HCT116 (cell line): Measurements from ENCODE around the gene CCDC40. TPM values are rescaled to one million over a fixed set of nuclear protein-coding genes. Genes with fewer than 3 reads are reported as not detected.

Experiments used
- ATAC-seq: fragments of 200-7000 bp; cut with Tn5 transposase; 2 replicates; pipeline ENCODE4 v1.9.1; 2020; ENCODE audit warnings: mild to moderate bottlenecking, moderate library complexity
- BruUV-seq: library from RNA; stranded (reverse); fragments of 400-500 nt; replicated peaks from 2 replicates; lab custom pipeline; 2021; lab: Mats Ljungman, UMichigan
- CTCF ChIA-PET: fragments of 300-600 bp; sonication (Branson Sonifier 250); formaldehyde crosslinking; loops from one replicate; lab custom pipeline; 2021; ENCODE audit warnings: antibody characterized with exemption; lab: Charles Lee
- POLR2A ChIA-PET: fragments of 300-600, 350-600 bp; sonication (Branson Sonifier 250); formaldehyde crosslinking; loops from one replicate; lab custom pipeline; 2021; ENCODE audit warnings: antibody characterized with exemption; lab: Charles Lee
- RAD21 ChIA-PET, 2 experiments: fragments of 300-600 bp; sonication (Branson Sonifier 250); formaldehyde crosslinking; loops; one replicate each; lab custom pipeline; 2023; ENCODE audit warnings: low total read pairs in 2 of 2; ENCODE audit not compliant: uncharacterized antibody in 2 of 2, unreplicated experiment in 2 of 2, low non-redundant PET in 1 of 2; lab: Charles Lee
- DNase-seq: peaks from one replicate; pipeline ENCODE4 v3.0.0-alpha.2; 2010; ENCODE audit warnings: low read depth, low spot score
- H2AFZ ChIP-seq: fragments of 200-600 bp; shearing (Covaris generic), sonication (generic); 2 replicates; pipeline ENCODE4 v1.6.1; 2017; ENCODE audit warnings: low read depth, mixed run types, mixed read lengths, antibody characterized with exemption, low read length; ENCODE audit not compliant: poor library complexity, severe bottlenecking
- H3K27ac ChIP-seq: 2 replicates; pipeline ENCODE4 v1.5.1; 2012; ENCODE audit warnings: low read depth, low read length
- H3K27me3 ChIP-seq: fragments of 200-600 bp; sonication (generic); 2 replicates; pipeline ENCODE4 v1.6.1; 2016; ENCODE audit warnings: mixed run types, low read length, mixed read lengths; ENCODE audit not compliant: insufficient read depth
- H3K36me3 ChIP-seq, 2 experiments: fragments of 200-500 bp in 1 of 2; fragments of 200-600 bp in 1 of 2; sonication (Bioruptor generic) in 1 of 2; sonication (generic) in 1 of 2; 2 replicates each; pipeline versions ENCODE4 v1.5.1 to v1.6.1; 2014 to 2016; ENCODE audit warnings: low read length in 2 of 2, inconsistent platforms in 1 of 2, mixed read lengths in 1 of 2, mixed run types in 1 of 2; ENCODE audit not compliant: insufficient read depth in 2 of 2, control insufficient read depth in 1 of 2
- H3K4me1 ChIP-seq, 2 experiments: fragments of 200-600 bp in 1 of 2; sonication (generic) in 1 of 2; 2 replicates each; pipeline versions ENCODE4 v1.5.1 to v1.6.1; 2012 to 2017; ENCODE audit warnings: low read length in 2 of 2, inconsistent platforms in 1 of 2, mild to moderate bottlenecking in 1 of 2, mixed read lengths in 1 of 2, mixed run types in 1 of 2, moderate library complexity in 1 of 2; ENCODE audit not compliant: insufficient read depth in 2 of 2, control insufficient read depth in 1 of 2
- H3K4me2 ChIP-seq: fragments of 200-600 bp; sonication (generic); 2 replicates; pipeline ENCODE4 v1.6.1; 2017; ENCODE audit warnings: mixed run types, low read length, mixed read lengths
- H3K4me3 ChIP-seq, 2 experiments: fragments of 200-600 bp in 1 of 2; sonication (generic) in 1 of 2; replicated peaks in 1 of 2; 2 replicates each; pipeline ENCODE4 v1.5.1; 2011 to 2016; ENCODE audit warnings: low read length in 2 of 2, control low read depth in 1 of 2, low read depth in 1 of 2, mild to moderate bottlenecking in 1 of 2, mixed read lengths in 1 of 2, mixed run types in 1 of 2
- H3K79me2 ChIP-seq: fragments of 200-600 bp; sonication (generic); 2 replicates; pipeline ENCODE4 v1.6.1; 2017; ENCODE audit warnings: mild to moderate bottlenecking, mixed run types, low read length, moderate library complexity, mixed read lengths; ENCODE audit not compliant: insufficient read depth
- H3K9ac ChIP-seq: fragments of 200-600 bp; sonication (generic); 2 replicates; pipeline ENCODE4 v1.6.1; 2016; ENCODE audit warnings: low read length, mixed read lengths
- H3K9me2 ChIP-seq: fragments of 200-600 bp; sonication (generic), shearing (Covaris generic); 2 replicates; pipeline ENCODE4 v1.6.1; 2017; ENCODE audit warnings: mixed run types, mild to moderate bottlenecking, moderate library complexity; ENCODE audit not compliant: insufficient read depth
- H3K9me3 ChIP-seq, 2 experiments: fragments of 200-500 bp in 1 of 2; fragments of 200-600 bp in 1 of 2; sonication (Bioruptor generic) in 1 of 2; sonication (generic) in 1 of 2; 2 replicates each; pipeline ENCODE4 v1.6.1; 2014 to 2017; ENCODE audit warnings: low read length in 2 of 2, mixed read lengths in 2 of 2, inconsistent platforms in 1 of 2, low read depth in 1 of 2, mild to moderate bottlenecking in 1 of 2, mixed run types in 1 of 2, moderate library complexity in 1 of 2; ENCODE audit not compliant: control insufficient read depth in 1 of 2, insufficient read depth in 1 of 2
- H4K20me1 ChIP-seq: fragments of 200-600 bp; sonication (generic), shearing (Covaris generic); 2 replicates; pipeline ENCODE4 v1.6.1; 2017; ENCODE audit warnings: mixed run types, mild to moderate bottlenecking, moderate library complexity; ENCODE audit not compliant: insufficient read depth
- JUND ChIP-seq: IDR thresholded peaks from 2 replicates; pipeline ENCODE4 v1.6.1; 2012
- ZFX ChIP-seq: fragments of 450-650 bp; IDR thresholded peaks from 2 replicates; pipeline ENCODE4 v1.6.1; 2017
- intact Hi-C: fragments of 100-400 bp; cut with micrococcal nuclease; formaldehyde crosslinking; loops from 2 replicates; pipeline ENCODE4 v1.10.0; 2022
- total RNA-seq: library from RNA; stranded (reverse); gene quantifications from one replicate; pipeline ENCODE4 v1.2.1, GENCODE V29; 2021; ENCODE audit not compliant: unreplicated experiment
- TF ChIP-seq, protein P1 (sequence below): IDR thresholded peaks from 2 replicates; pipeline ENCODE4 v1.6.1; 2012

Gene CCDC40
- total RNA-seq, 1 experiment from 2014 or later, result 10.3 TPM

DNA sequence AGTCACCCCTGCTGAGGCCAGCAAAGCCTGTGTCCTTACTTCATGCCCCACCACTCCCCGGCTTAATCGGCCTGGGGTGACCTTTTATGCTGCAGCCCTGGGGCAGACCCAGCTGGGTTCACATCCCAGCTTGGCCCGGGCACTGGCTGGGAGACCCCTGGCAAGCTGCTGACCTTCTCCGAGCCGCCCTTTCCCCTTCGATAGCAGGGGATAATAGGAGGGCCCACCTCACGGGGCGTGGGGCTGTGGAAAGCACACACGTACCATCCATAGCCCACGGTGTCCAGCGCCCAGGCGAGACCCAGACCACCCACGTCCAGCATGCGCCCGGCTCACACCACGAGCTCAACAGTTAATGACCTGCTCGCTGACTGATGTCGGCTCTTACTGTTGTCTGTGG lies 27.6 kb upstream of the CCDC40 start:
- H3K4me3 ChIP-seq, result no peak overlapping the region
- H3K9ac ChIP-seq, result peak overlapping the region; percentile 30
- H2AFZ ChIP-seq, result no peak overlapping the region
- ATAC-seq (no peak; the same call in 1 of the 2 replicates), DNase-seq (no peak)
- peak overlapping the region; percentile 23; the same call in 1 of the 2 replicates for H3K27ac ChIP-seq
- ChIA-PET RAD21 (interaction anchor here in 1 of 2 experiments (1.2 kb wide), 1 partner anchor 74 kb away, joined by 4 read pairs; no protein-coding TSS in a partner anchor), POLR2A (interaction anchor here (1.4 kb wide), 1 partner anchor 199 kb away, joined by 3 read pairs; no protein-coding TSS in a partner anchor), CTCF (interaction anchor here (0.6 to 5.2 kb wide), 40 partner anchors 9 to 979 kb away, joined by 3 to 37 read pairs (median 4); partner anchors contain the start of genes CBX4, CBX8, ENDOV and GAA)
- no peaks in the 10 kb centered on the region; a peak in 1 of 4 replicates for H3K36me3 ChIP-seq
- H3K9me2 ChIP-seq, result no peaks in the 10 kb centered on the region
- TF ChIP-seq, protein P1, sequence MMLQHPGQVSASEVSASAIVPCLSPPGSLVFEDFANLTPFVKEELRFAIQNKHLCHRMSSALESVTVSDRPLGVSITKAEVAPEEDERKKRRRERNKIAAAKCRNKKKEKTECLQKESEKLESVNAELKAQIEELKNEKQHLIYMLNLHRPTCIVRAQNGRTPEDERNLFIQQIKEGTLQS, result no peak
- H3K79me2 ChIP-seq, result no peaks in the 10 kb centered on the region
- peak overlapping the region; percentile 56 for H3K4me2 ChIP-seq
- H3K4me1 ChIP-seq, result peaks cover 17 to 22% of the 10 kb centered on the region in 2 experiments
- intact Hi-C loops, result loop anchor here (2.0 to 5.0 kb wide), 3 partner anchors 244 to 973 kb away; no protein-coding TSS in a partner anchor
- no TSS peak for BruUV-seq
- no peaks in the 10 kb centered on the region for H4K20me1 ChIP-seq
- H3K27me3 ChIP-seq, result no peaks in the 10 kb centered on the region
- no peaks in the 10 kb centered on the region for H3K9me3 ChIP-seq

- Histone ChIP-seq H3K36me3 (no peaks in the 10 kb centered on the region; a peak in 1 of 4 replicates), H3K4me2 (no peak overlapping the region), H4K20me1 (no peaks in the 10 kb centered on the region), H3K9me3 (no peaks in the 10 kb centered on the region), H3K9me2 (no peaks in the 10 kb centered on the region), H3K27ac (peak overlapping the region; percentile 23; the same call in 1 of the 2 replicates), H3K79me2 (no peaks in the 10 kb centered on the region)
- no peak for ATAC-seq
- no peak for DNase-seq
- intact Hi-C loops, result loop anchor here (2.0 to 5.0 kb wide), 3 partner anchors 243 to 973 kb away; no protein-coding TSS in a partner anchor
- TF ChIP-seq ZFX (no peak), JUND (no peak)
- TF ChIP-seq, all 23 proteins: peak for 0
- CTCF ChIA-PET, result interaction anchor here (1.0 to 2.1 kb wide), 8 partner anchors 18 to 406 kb away, joined by 3 to 19 read pairs (median 4); partner anchors contain the start of genes ENDOV and GAA
- peaks cover 17 to 22% of the 10 kb centered on the region in 2 experiments for H3K4me1 ChIP-seq
- H3K9ac ChIP-seq, result no peak overlapping the region
- POLR2A ChIA-PET, result interaction anchor here (1.4 kb wide), 1 partner anchor 199 kb away, joined by 3 read pairs; no protein-coding TSS in a partner anchor
- H3K27me3 ChIP-seq, result no peaks in the 10 kb centered on the region
- RAD21 ChIA-PET, result no interaction called here
- BruUV-seq, result no TSS peak
- H3K4me3 ChIP-seq, result no peak overlapping the region
- H2AFZ ChIP-seq, result no peak overlapping the region
These were observed 26.8 kb upstream of the CCDC40 start for GRCh38 chr17:80009391-80010282.
